Glomerular visceral epithelial cell (primary cell): ENCODE measurements around the gene COMTD1.

Experiments
- DNase-seq: peaks from one replicate; pipeline ENCODE4 v3.0.0-alpha.2; 2016; ENCODE audit errors: extremely low spot score

COMTD1 gene

GRCh38 chr10:75235375-75236177, at the start of gene COMTD1:
COMTD1 (minus strand) TSS chr10:75235957; CDS start chr10:75235928, 29 bp downstream.
- DNase-seq, result peak; percentile 95

DNA sequence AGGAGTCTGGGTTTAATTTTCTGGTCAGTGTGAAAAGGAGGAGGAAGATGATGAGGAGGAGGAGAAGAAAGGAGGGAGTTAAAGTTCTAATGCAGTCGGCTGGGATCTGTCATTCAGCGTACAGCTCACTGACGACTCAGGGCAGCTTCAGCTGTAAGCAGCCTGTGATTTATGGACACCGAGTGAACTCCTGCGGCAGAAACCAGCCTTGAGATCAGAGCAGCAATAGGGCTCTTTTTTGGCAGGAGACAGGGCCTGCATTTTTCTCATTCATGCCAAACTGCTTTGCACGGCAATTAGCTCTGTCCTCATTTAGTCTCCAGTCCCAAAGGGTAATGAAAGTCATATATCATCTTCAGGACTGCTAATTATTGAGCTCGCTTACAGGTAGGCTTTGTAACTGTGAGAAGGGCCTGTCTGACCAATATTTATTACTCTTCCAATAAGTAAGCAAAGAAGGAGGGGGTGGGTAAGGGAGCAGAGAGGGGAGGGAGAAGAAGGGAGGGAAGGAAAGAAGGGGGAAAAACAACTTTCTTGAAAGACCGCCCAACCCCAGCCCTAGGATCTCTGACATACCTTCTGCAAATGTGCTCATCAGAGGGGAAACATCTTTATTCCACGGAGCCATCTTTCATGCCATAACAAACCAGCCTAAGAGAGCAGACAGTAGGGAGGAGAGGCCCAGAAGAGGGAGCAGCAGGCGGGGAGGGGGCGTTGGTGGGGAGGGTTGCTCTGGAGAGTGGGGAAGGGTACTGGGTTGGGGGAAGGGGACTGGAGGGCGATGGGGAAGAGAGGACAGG, 48.1 kb upstream of the COMTD1 start:
- DNase-seq, result no peak

- no peak for DNase-seq
These were observed 47.4 kb upstream of the COMTD1 start for GRCh38 chr10:75283078-75283670.

- DNase-seq, result no peak
These were observed 46.2 kb upstream of the COMTD1 start for GRCh38 chr10:75281974-75282373.

DNA sequence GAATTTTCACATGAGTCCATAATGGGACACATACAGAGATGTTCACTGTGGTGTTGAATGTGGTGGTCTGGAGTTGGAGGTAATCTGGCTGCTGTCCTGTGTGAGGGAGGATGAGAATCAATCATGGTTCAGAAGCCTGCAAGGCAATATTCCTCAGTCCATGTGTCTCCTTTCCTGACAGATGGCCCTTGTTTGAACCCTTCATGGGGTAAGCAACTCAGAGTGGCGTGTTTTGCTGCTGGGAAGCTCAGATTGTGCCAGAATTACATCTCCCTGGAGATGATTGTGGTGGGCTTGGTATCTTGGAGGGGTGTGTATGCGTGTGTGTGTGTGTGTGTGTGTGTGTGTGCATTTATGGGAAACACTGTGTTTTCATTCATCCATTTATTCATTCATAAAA, 44.5 kb upstream of the COMTD1 start:
- no peak for DNase-seq

GRCh38 chr10:75276069-75276872, 40.5 kb upstream of the COMTD1 start:
- no peak for DNase-seq

GRCh38 chr10:75272896-75273295, 37.1 kb upstream of the COMTD1 start:
- DNase-seq, result no peak

DNA sequence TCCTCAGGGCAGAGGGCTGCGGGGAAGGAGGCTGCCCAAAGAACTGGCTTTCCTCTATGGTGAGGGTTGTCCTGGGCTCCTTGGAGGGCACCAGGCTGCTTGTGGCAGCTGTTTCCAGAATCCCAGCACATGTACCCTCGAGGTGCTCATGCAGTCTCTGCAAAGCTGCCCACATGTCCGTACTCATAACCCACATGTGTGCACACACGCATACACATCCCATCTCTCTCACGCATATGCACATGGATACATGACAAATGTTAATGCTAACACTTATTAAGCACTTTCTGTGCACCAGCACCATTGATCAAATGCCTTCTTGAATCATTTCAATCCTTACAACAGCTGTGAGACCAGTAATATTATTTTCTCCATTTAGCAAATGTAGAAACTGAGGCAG, 36.3 kb upstream of the COMTD1 start:
- no peak for DNase-seq

- no peak for DNase-seq
These were observed 33.8 kb upstream of the COMTD1 start for GRCh38 chr10:75269605-75270004.

GRCh38 chr10:75266945-75267344, 31.2 kb upstream of the COMTD1 start:
- DNase-seq, result no peak

GRCh38 chr10:75265856-75266255, 30.1 kb upstream of the COMTD1 start:
- DNase-seq, result no peak

GRCh38 chr10:75263806-75264205, 28.0 kb upstream of the COMTD1 start:
- DNase-seq, result no peak

- DNase-seq, result no peak
These were observed 26.3 kb upstream of the COMTD1 start for GRCh38 chr10:75261813-75262705.

DNA sequence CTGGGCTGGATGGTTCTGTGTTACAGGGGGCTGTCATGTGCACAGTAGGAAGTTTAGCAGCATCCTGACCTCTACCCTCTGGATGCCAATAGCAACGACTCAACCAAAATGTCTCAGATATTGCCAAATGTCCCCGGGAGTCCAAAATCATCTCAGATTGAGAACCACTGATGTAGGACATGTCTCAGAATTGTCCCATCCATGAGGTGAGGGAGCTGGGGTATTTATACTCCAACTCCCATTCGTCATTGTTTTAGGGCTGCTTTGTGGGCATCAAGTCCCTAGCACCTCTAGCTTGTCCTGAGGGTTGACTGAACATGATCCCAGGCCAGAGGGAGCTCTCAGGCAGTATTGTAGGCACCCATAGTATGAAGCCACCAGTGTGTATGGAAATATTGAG, 25.2 kb upstream of the COMTD1 start:
- DNase-seq, result no peak

- no peak for DNase-seq
These were observed 19.0 kb upstream of the COMTD1 start for GRCh38 chr10:75254739-75255138.

GRCh38 chr10:75253281-75254220, 17.8 kb upstream of the COMTD1 start:
- DNase-seq, result no peak

DNA sequence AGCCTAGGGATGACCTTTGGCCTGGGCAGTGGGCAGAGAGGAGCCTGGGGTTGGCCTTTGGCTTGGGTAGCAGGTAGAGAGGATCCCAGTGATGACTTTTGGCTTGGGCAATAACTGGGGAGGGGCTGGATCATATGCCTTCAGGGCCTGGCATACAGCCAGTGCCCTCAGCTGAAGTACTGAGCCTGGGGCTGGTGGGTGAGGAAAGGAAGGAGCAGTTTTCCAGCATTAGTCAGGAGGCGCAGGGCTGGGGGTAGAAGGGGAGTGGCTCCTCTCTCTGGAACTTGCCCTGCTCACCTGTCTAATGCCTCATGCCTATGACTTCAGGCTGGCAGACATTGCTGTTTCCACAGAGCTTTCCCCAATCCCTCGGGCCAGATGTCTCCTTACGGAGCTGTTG, 15.2 kb upstream of the COMTD1 start:
- peak; percentile 60 for DNase-seq

DNA sequence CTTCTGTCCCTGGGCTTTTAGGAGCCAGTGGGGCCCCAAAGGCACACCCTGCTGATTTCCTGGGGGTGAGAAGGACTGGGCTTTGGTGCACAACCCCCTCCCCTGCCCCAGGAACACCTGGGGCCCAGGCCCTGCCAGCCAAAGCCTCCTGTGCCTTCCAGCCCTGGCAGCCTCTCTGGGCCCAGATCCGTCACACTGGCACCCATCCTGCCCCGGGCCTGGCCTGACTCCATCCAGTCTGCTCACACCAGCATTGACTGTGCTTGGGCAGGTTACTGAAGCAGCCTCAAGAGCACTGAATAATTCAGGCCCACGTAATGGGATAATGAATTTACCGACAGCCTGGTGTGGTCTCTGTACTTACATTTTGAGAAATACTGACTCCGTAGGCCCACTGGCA, 12.0 kb upstream of the COMTD1 start:
- DNase-seq, result no peak

- no peak for DNase-seq
These were observed 10.7 kb upstream of the COMTD1 start for GRCh38 chr10:75246506-75246905.
